Muscle layer of colon (tissue), 2 donors: Measurements from ENCODE around the gene PAIP2.
"Not testable (repeated sequence)": the region's sequence is repeated elsewhere in the genome, so short reads cannot be mapped to it uniquely, and the experiment has no call there.

Experiments used
- H3K27ac ChIP-seq: one replicate; pipeline ENCODE4 v1.7.0; 2013; ENCODE audit warnings: low read depth, mild to moderate bottlenecking, low read length, moderate library complexity
- H3K27me3 ChIP-seq, 2 donors: one replicate each; pipeline ENCODE4 v1.7.0; 2013; ENCODE audit warnings: low read length in 2 of 2, mild to moderate bottlenecking in 2 of 2; ENCODE audit not compliant: insufficient read depth in 2 of 2, control insufficient read depth in 1 of 2
- H3K36me3 ChIP-seq: one replicate; pipeline ENCODE4 v1.7.0; 2013; ENCODE audit warnings: mild to moderate bottlenecking, low read length; ENCODE audit not compliant: insufficient read depth
- H3K4me1 ChIP-seq: one replicate; pipeline ENCODE4 v1.7.0; 2013; ENCODE audit warnings: mild to moderate bottlenecking, low read length; ENCODE audit not compliant: insufficient read depth
- H3K4me3 ChIP-seq, 2 donors: one replicate each; pipeline ENCODE4 v1.7.0; 2013; ENCODE audit warnings: low read length in 2 of 2, low read depth in 1 of 2, mild to moderate bottlenecking in 1 of 2, moderate library complexity in 1 of 2
- H3K9ac ChIP-seq: one replicate; pipeline ENCODE4 v1.7.0; 2013; ENCODE audit warnings: low read length
- H3K9me3 ChIP-seq: one replicate; pipeline ENCODE4 v1.7.0; 2013; ENCODE audit warnings: mild to moderate bottlenecking, low read length
- donor health status: abdominal sarcoma.
- donor health status: Adenocarcinoma of cecum.

PAIP2 gene

DNA sequence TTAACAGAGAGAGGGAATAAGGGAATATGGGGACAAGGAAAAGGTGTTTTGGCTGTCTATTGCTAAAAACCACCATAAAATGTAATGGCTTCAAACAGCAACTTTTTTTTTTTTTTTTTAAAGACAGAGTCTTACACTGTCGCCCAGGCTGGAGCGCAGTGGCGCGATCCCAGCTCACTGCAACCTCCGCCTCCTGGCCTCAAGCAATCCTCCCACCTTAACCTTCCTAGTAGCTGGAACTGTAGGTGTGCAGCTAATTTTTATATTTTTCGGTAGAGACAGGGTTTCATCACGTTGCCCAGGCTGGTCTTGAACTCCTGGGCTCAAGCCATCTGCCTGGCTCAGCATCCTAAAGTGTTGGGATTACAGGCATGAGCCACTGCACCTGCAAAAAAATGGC, 66.5 kb downstream of the PAIP2 start:
- H3K9ac ChIP-seq = no peak overlapping the region
- no peak overlapping the region for H3K27ac ChIP-seq
- H3K4me1 ChIP-seq = peaks cover 37% of the 10 kb centered on the region
- no peak overlapping the region for H3K4me3 ChIP-seq
- no peaks in the 10 kb centered on the region for H3K27me3 ChIP-seq
- H3K36me3 ChIP-seq = no peaks in the 10 kb centered on the region
- no peaks in the 10 kb centered on the region for H3K9me3 ChIP-seq

- H3K27ac ChIP-seq, H3K36me3 ChIP-seq, H3K4me3 ChIP-seq, H3K9ac ChIP-seq, H3K27me3 ChIP-seq, H3K9me3 ChIP-seq: not testable (repeated sequence)
- peaks cover 38% of the 10 kb centered on the region for H3K4me1 ChIP-seq
These were observed 67.5 kb downstream of the PAIP2 start for GRCh38 chr5:139409116-139409515.

DNA sequence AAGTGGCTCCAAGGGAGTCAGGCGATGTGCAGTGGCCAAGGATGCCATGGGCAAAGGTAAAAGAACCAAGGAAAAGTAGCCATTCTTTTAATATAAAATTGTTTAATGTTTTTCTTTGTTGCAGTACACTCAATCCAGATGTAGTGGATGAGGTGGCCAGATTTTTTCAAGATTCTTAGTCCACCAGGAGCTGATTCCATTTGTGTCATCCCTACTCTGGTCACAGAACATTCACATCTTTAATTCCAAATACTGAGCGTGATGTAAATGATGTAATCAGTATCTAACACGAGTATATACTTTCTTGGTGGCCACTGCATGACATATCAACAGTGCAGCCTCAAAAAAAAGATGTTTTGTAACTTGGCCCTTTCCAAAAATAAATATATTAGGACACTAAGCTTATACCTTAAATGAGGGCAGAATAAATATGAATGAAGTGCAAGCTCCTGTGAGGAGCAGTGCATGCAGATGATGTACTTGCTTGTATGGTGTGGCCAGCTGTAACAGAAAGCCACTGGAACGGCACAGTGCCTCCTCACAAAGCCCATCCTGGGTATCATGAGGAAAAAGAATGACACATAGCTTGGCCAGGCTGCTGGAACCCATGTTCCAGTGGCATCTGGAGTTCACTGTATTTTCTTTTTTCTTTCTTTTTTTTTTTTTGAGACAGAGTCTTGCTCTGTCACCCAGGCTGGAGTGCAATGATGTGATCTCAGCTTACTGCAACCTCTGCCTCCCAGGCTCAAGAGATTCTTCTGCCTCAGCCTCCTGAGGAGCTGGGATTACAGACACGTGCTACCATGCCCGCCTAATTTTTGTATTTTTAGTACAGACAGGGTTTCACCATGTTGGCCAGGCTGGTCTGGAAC, 68.7 kb downstream of the PAIP2 start:
- H3K36me3 ChIP-seq = no peaks in the 10 kb centered on the region
- no peak overlapping the region for H3K9ac ChIP-seq
- no peak overlapping the region for H3K27ac ChIP-seq
- H3K9me3 ChIP-seq = no peaks in the 10 kb centered on the region
- H3K4me3 ChIP-seq = peak overlapping the region in 1 of 2 donors; percentile 21
- no peaks in the 10 kb centered on the region for H3K27me3 ChIP-seq
- peaks cover 43% of the 10 kb centered on the region for H3K4me1 ChIP-seq

- Histone ChIP-seq H3K27ac (peak overlapping the region; percentile 17), H3K27me3 (no peaks in the 10 kb centered on the region), H3K9ac (no peak overlapping the region), H3K9me3 (no peaks in the 10 kb centered on the region), H3K4me1 (peaks cover 52% of the 10 kb centered on the region), H3K36me3 (no peaks in the 10 kb centered on the region), H3K4me3 (peak overlapping the region in 1 of 2 donors; percentile 21)
These were observed 69.6 kb downstream of the PAIP2 start for GRCh38 chr5:139410993-139411828.

DNA sequence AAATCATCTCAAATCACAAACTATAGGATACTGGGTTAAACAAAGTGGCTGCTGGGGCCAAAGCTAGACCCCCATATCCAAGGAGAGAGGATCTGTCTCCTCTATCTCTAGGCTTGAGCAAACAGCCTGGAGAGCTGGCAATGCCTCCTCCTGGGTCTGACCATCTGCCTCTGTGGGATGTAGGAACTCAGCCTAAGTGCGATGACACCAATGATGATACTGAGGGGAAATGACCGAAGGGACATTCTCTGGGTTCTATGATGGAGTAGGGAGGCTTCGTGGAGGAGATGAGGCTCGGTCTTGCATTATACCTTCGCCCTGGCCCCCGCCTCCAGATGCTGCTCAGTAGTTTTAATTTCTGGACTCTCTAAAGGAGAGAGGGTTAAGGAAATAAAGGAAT, 71.5 kb downstream of the PAIP2 start:
- Histone ChIP-seq H3K27me3 (no peaks in the 10 kb centered on the region), H3K9ac (no peak overlapping the region), H3K4me1 (peaks cover 70% of the 10 kb centered on the region), H3K36me3 (no peaks in the 10 kb centered on the region), H3K9me3 (no peaks in the 10 kb centered on the region), H3K4me3 (no peak overlapping the region), H3K27ac (no peak overlapping the region)

DNA sequence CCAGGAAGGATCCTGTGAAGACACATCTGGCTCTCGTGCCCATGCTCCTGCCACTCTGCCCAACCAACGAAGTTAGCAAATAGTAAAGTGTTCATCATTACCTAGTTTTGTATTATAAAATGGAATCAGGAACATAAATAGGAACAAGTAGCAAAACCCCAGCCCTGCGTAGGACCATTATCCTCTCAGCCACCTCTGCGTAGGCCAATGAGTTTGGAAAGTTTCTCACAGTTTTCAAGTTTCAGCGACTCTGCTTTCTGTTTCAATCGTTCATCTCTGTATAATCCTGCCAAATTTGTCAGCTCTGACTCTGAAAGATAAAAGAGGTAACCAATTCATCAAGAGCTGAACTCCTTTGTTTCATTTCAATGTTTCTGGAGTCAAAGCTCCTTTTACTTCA, 72.3 kb downstream of the PAIP2 start:
- Histone ChIP-seq H3K27ac (no peak overlapping the region), H3K36me3 (peaks cover 4% of the 10 kb centered on the region), H3K4me1 (peaks cover 71% of the 10 kb centered on the region), H3K9ac (no peak overlapping the region), H3K27me3 (no peaks in the 10 kb centered on the region), H3K9me3 (no peaks in the 10 kb centered on the region), H3K4me3 (no peak overlapping the region)

GRCh38 chr5:139414581-139415130, 73.0 kb downstream of the PAIP2 start:
- H3K4me1 ChIP-seq = peaks cover 68% of the 10 kb centered on the region

DNA sequence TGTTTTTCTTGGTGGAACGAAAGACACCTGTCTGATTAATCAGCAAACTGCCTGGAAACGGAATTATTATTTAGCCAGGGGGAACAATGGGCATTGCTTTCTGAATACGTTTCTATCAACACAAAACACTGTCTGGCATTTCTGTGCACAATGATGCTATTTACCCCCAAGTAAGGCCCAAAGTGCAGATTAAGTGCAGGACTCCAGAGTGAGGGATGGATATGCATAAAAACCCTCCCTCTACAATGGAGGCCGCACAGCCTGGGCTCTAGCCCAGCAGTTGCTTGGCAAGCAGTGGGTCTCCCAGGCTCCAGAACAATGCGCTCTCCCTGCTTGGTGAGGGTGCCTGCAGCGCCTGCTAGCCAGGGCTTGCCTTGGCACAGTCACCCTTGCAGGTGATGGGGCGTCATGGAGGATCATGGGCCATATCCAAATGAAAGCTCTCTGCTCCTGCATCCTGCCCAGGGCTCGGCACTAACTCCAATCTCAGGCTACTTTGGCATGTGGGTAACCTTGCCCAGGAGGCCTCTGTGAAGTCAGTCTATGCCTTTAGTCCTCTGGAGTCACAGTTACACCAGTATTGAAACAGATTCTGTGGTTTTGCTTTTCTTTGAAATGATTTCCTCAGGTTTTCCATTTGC, 73.7 kb downstream of the PAIP2 start:
- Histone ChIP-seq H3K27me3 (no peaks in the 10 kb centered on the region), H3K27ac (peak overlapping the region; percentile 32), H3K4me1 (peaks cover 61% of the 10 kb centered on the region), H3K4me3 (no peak overlapping the region), H3K9ac (no peak overlapping the region), H3K9me3 (no peaks in the 10 kb centered on the region), H3K36me3 (peaks cover 16% of the 10 kb centered on the region)

More at GRCh38 chr5:139414581-139415130, 73.0 kb downstream of the PAIP2 start:
- Histone ChIP-seq H3K9me3 (no peaks in the 10 kb centered on the region), H3K27ac (peak overlapping the region; percentile 32), H3K36me3 (peaks cover 9% of the 10 kb centered on the region), H3K27me3 (no peaks in the 10 kb centered on the region), H3K4me3 (no peak overlapping the region), H3K9ac (no peak overlapping the region)

DNA sequence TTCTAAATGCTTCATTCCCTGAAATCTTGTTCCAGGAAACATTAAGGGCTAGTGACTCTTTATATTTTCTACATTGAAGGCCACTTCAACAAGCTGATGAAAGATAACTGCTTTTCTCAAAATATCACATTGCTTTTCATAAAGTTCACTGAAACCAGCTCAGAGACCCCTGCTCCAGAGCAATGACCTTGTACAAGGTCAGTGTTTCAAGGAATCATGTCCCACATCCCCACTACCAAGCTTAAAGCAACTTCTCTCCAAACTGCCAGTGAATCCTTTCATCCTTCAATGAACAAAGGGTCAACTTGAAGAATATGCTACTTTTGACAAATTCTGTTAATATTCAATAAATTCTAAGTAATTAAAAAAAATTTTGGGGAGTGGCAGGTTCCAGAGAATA, 74.2 kb downstream of the PAIP2 start:
- H3K27me3 ChIP-seq = no peaks in the 10 kb centered on the region
- H3K4me1 ChIP-seq = peaks cover 56% of the 10 kb centered on the region
- no peak overlapping the region for H3K27ac ChIP-seq
- no peak overlapping the region for H3K9ac ChIP-seq
- H3K4me3 ChIP-seq = no peak overlapping the region
- H3K36me3 ChIP-seq = peaks cover 19% of the 10 kb centered on the region
- no peaks in the 10 kb centered on the region for H3K9me3 ChIP-seq

GRCh38 chr5:139416651-139417050, 75.0 kb downstream of the PAIP2 start:
- H3K9me3 ChIP-seq = no peaks in the 10 kb centered on the region

GRCh38 chr5:139417214-139417613, 75.6 kb downstream of the PAIP2 start:
- H3K27ac ChIP-seq = no peak overlapping the region

More at GRCh38 chr5:139416651-139417050, 75.0 kb downstream of the PAIP2 start:
- Histone ChIP-seq H3K36me3 (peaks cover 19% of the 10 kb centered on the region), H3K9ac (no peak overlapping the region), H3K4me3 (no peak overlapping the region), H3K27ac (no peak overlapping the region), H3K4me1 (peaks cover 51% of the 10 kb centered on the region), H3K27me3 (no peaks in the 10 kb centered on the region)

More at GRCh38 chr5:139417214-139417613, 75.6 kb downstream of the PAIP2 start:
- peaks cover 45% of the 10 kb centered on the region for H3K4me1 ChIP-seq
- H3K36me3 ChIP-seq = peaks cover 19% of the 10 kb centered on the region
- no peaks in the 10 kb centered on the region for H3K27me3 ChIP-seq
- H3K9me3 ChIP-seq = no peaks in the 10 kb centered on the region
- no peak overlapping the region for H3K9ac ChIP-seq
- no peak overlapping the region for H3K4me3 ChIP-seq
